Gastroesophageal sphincter (tissue), 3 donors: ENCODE data around the gene P2RY13.

Source experiments
- EP300 ChIP-seq: sonication (generic); formaldehyde crosslinking; IDR thresholded peaks from one replicate; pipeline ENCODE4 v1.6.1; 2017; ENCODE audit warnings: antibody characterized with exemption, mild to moderate bottlenecking
- POLR2A ChIP-seq, 2 donors: fragments of 450-650 bp; IDR thresholded peaks; one replicate each; pipeline ENCODE4 v1.6.1; 2017; ENCODE audit warnings: antibody characterized with exemption in 2 of 2, mild to moderate bottlenecking in 2 of 2, moderate library complexity in 1 of 2
- POLR2AphosphoS5 ChIP-seq: sonication (generic); formaldehyde crosslinking; IDR thresholded peaks from one replicate; pipeline ENCODE4 v1.6.1; 2017; ENCODE audit warnings: antibody characterized with exemption
- TF ChIP-seq, protein P1 (sequence below), 4 experiments: fragments of 200-600 bp in 2 of 4; fragments of 450-650 bp in 2 of 4; sonication (generic) in 1 of 4; IDR thresholded peaks; one replicate each; pipeline ENCODE4 v1.5.1; 2017 to 2019; ENCODE audit warnings: antibody characterized with exemption in 4 of 4, mild to moderate bottlenecking in 2 of 4, moderate library complexity in 2 of 4

DNA sequence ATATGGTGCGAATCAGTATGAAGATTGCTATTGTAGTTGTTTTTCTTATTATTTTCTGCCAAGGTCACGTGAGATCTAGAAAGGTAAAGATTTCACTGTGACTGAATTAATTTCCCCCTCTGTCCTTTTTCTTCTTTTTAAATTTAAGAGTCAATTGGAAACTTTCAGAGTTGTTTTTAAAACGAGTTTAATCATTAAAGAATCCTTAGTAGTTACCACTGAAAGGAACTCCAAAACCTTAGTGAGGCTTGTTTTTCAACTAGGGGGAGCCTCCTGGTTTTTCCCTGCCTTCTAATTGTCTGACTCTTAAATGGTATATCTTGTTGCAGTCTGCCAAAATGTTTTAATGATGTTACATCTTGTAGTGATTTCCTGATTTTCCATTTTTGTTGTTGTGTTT, 37.6 kb upstream of the P2RY13 start:
- TF ChIP-seq, protein P1, sequence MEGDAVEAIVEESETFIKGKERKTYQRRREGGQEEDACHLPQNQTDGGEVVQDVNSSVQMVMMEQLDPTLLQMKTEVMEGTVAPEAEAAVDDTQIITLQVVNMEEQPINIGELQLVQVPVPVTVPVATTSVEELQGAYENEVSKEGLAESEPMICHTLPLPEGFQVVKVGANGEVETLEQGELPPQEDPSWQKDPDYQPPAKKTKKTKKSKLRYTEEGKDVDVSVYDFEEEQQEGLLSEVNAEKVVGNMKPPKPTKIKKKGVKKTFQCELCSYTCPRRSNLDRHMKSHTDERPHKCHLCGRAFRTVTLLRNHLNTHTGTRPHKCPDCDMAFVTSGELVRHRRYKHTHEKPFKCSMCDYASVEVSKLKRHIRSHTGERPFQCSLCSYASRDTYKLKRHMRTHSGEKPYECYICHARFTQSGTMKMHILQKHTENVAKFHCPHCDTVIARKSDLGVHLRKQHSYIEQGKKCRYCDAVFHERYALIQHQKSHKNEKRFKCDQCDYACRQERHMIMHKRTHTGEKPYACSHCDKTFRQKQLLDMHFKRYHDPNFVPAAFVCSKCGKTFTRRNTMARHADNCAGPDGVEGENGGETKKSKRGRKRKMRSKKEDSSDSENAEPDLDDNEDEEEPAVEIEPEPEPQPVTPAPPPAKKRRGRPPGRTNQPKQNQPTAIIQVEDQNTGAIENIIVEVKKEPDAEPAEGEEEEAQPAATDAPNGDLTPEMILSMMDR (IDR thresholded peaks at IDR 0.05), result no peak
- no peak for TF ChIP-seq POLR2AphosphoS5
- no peak for TF ChIP-seq POLR2A (IDR thresholded peaks at IDR 0.05)
- TF ChIP-seq EP300, result no peak
